Endothelial cell of umbilical vein (primary cell): ENCODE results near the gene GCAT. TPM values are rescaled to one million over a fixed set of nuclear protein-coding genes. Genes with fewer than 3 reads are reported as not detected.

ENCODE experiments used
- BruUV-seq: library from RNA; stranded (reverse); fragments of 400-500 nt; replicated peaks from 2 replicates; lab custom pipeline; 2021; lab: Mats Ljungman, UMichigan
- CTCF ChIA-PET: fragments of 300-600, 350-600 bp; sonication (Branson Sonifier 250); formaldehyde crosslinking; loops from one replicate; lab custom pipeline; 2021; ENCODE audit warnings: antibody characterized with exemption, inconsistent platforms; lab: Charles Lee
- POLR2A ChIA-PET: fragments of 300-600, 350-600 bp; sonication (Branson Sonifier 250); formaldehyde crosslinking; loops from one replicate; lab custom pipeline; 2021; ENCODE audit warnings: antibody characterized with exemption, inconsistent platforms; lab: Charles Lee
- DNase-seq: peaks from one replicate; pipeline ENCODE4 v3.0.0-alpha.2; 2011; ENCODE audit warnings: low read depth, low spot score
- FAIRE-seq: peaks from 2 replicates; lab custom pipeline; 2011; peaks lifted over from hg19 to GRCh38; lab: Jason Lieb, UNC
- H2AFZ ChIP-seq: 2 replicates; pipeline ENCODE4 v1.6.0; 2012; ENCODE audit warnings: low read depth, low read length, control low read depth, inconsistent platforms
- H3K27ac ChIP-seq: 2 replicates; pipeline ENCODE4 v1.5.1; 2011; ENCODE audit warnings: low read depth, mild to moderate bottlenecking, control low read depth, low read length, moderate library complexity; ENCODE audit not compliant: insufficient read depth
- H3K27me3 ChIP-seq, 2 experiments: 2 replicates each; pipeline versions ENCODE4 v1.6.0 to v1.6.1; 2011; ENCODE audit warnings: low read length in 2 of 2, mixed read lengths in 1 of 2; ENCODE audit not compliant: control insufficient read depth in 2 of 2, insufficient read depth in 2 of 2
- H3K36me3 ChIP-seq, 2 experiments: 2 replicates in 1 of 2; 3 replicates in 1 of 2; pipeline ENCODE4 v1.5.1; 2011; ENCODE audit warnings: low read length in 2 of 2, mild to moderate bottlenecking in 1 of 2, moderate library complexity in 1 of 2; ENCODE audit not compliant: control insufficient read depth in 2 of 2, insufficient read depth in 2 of 2; ENCODE audit errors: extremely low read depth in 1 of 2
- H3K4me1 ChIP-seq: 3 replicates; pipeline ENCODE4 v1.5.1; 2011; ENCODE audit warnings: mild to moderate bottlenecking, low read length; ENCODE audit not compliant: control insufficient read depth, insufficient read depth; ENCODE audit errors: extremely low read depth
- H3K4me2 ChIP-seq: 2 replicates; pipeline ENCODE4 v1.6.1; 2011; ENCODE audit warnings: low read length, control low read depth, mixed read lengths; ENCODE audit not compliant: insufficient read depth
- H3K4me3 ChIP-seq, 3 experiments: fragments of 200-600 bp in 1 of 3; sonication (generic), shearing (Covaris generic) in 1 of 3; replicated peaks in 1 of 3; 2 replicates each; pipeline ENCODE4 v1.5.1; 2011 to 2016; ENCODE audit warnings: control low read depth in 3 of 3, low read length in 3 of 3, mild to moderate bottlenecking in 2 of 3, inconsistent platforms in 1 of 3, low read depth in 1 of 3, moderate library complexity in 1 of 3; ENCODE audit not compliant: insufficient read depth in 1 of 3
- H3K79me2 ChIP-seq: 2 replicates; pipeline ENCODE4 v1.6.0; 2012; ENCODE audit warnings: low read length, inconsistent platforms; ENCODE audit not compliant: control insufficient read depth, insufficient read depth
- H3K9ac ChIP-seq: replicated peaks from 2 replicates; pipeline ENCODE3; 2011; ENCODE audit warnings: low read length, control low read depth; ENCODE audit not compliant: insufficient read depth; ENCODE audit errors: extremely low read depth
- H3K9me1 ChIP-seq: replicated peaks from 3 replicates; pipeline ENCODE4 v1.6.0; 2011; ENCODE audit warnings: mild to moderate bottlenecking, low read length; ENCODE audit not compliant: control insufficient read depth, insufficient read depth; ENCODE audit errors: extremely low read depth
- H3K9me3 ChIP-seq: replicated peaks from 2 replicates; pipeline ENCODE4 v1.5.1; 2012; ENCODE audit warnings: low read length, inconsistent platforms; ENCODE audit not compliant: control insufficient read depth, insufficient read depth
- H4K20me1 ChIP-seq: replicated peaks from 2 replicates; pipeline ENCODE3; 2011; ENCODE audit warnings: mild to moderate bottlenecking, low read length; ENCODE audit not compliant: control insufficient read depth, insufficient read depth; ENCODE audit errors: extremely low read depth
- EZH2 ChIP-seq: IDR thresholded peaks from 2 replicates; pipeline ENCODE4 v1.6.1; 2012; ENCODE audit warnings: borderline replicate concordance, low read depth, mild to moderate bottlenecking, moderate library complexity, low read length, inconsistent platforms; ENCODE audit not compliant: severe bottlenecking
- FOS ChIP-seq: IDR thresholded peaks from 2 replicates; pipeline ENCODE4 v1.6.1; 2011; ENCODE audit warnings: mild to moderate bottlenecking, low read length, moderate library complexity, borderline replicate concordance; ENCODE audit not compliant: insufficient read depth
- GATA2 ChIP-seq: IDR thresholded peaks from 2 replicates; pipeline ENCODE4 v1.7.0; 2011; ENCODE audit warnings: low read depth, mild to moderate bottlenecking, moderate library complexity, mixed read lengths, low read length; ENCODE audit not compliant: insufficient read length, insufficient read depth
- JUN ChIP-seq: IDR thresholded peaks from 2 replicates; pipeline ENCODE4 v1.6.1; 2011; ENCODE audit warnings: borderline replicate concordance, low read depth; ENCODE audit not compliant: insufficient read length, insufficient read depth
- MYC ChIP-seq: IDR thresholded peaks from one replicate; pipeline ENCODE4 v1.6.1; 2011; ENCODE audit warnings: mild to moderate bottlenecking, low read depth, low read length
- POLR2A ChIP-seq: IDR thresholded peaks from 2 replicates; pipeline ENCODE4 v1.6.1; 2012; ENCODE audit warnings: low read depth, mild to moderate bottlenecking, control low read depth, low read length
- POLR2AphosphoS5 ChIP-seq: IDR thresholded peaks from 2 replicates; pipeline ENCODE4 v1.6.1; 2012; ENCODE audit warnings: low read depth, mild to moderate bottlenecking, control low read depth, low read length, moderate library complexity; ENCODE audit not compliant: insufficient read depth
- dilution Hi-C: fragments of 300-500 bp; cut with MboI; formaldehyde crosslinking; loops from one replicate; pipeline ENCODE4 v1.15.0; 2019; ENCODE audit warnings: low sequenced_read_pairs; ENCODE audit not compliant: extremely low pct_ligation_motif_present
- intact Hi-C: fragments of 100-400 bp; cut with micrococcal nuclease; formaldehyde crosslinking; loops from one replicate; pipeline ENCODE4 v1.10.0; 2022
- polyA plus RNA-seq, 4 experiments: library from polyadenylated mRNA; depleted of rRNA in 3 of 4; stranded (reverse) in 3 of 4; unstranded in 1 of 4; fragments of >200 nt; gene quantifications; 2 replicates each; pipeline versions ENCODE4 v1.2.1 to v1.2.3, GENCODE V29; 2011 to 2012; ENCODE audit warnings: missing spikeins in 1 of 4
- total RNA-seq: library from RNA; stranded (reverse); gene quantifications from 2 replicates; pipeline ENCODE4 v1.2.3, GENCODE V29; 2021
- TF ChIP-seq, protein P1 (sequence below): IDR thresholded peaks from 2 replicates; pipeline ENCODE4 v1.6.1; 2011; ENCODE audit not compliant: insufficient read depth, insufficient read length
- TF ChIP-seq, protein P2 (sequence below), 2 donors: IDR thresholded peaks; 1 replicate in 1 of 2; 2 replicates in 1 of 2; pipeline ENCODE4 v1.5.1; 2011; ENCODE audit warnings: low read length in 2 of 2, mild to moderate bottlenecking in 2 of 2, moderate library complexity in 2 of 2, control low read depth in 1 of 2, inconsistent platforms in 1 of 2, low read depth in 1 of 2; ENCODE audit not compliant: insufficient read depth in 1 of 2; ENCODE audit errors: extremely low read depth in 1 of 2

The GCAT gene
- total and polyA plus RNA-seq, 2 donors (not counting 3 experiments of a cell fraction or from before 2014, with no cell fraction given): 19.7 TPM

DNA sequence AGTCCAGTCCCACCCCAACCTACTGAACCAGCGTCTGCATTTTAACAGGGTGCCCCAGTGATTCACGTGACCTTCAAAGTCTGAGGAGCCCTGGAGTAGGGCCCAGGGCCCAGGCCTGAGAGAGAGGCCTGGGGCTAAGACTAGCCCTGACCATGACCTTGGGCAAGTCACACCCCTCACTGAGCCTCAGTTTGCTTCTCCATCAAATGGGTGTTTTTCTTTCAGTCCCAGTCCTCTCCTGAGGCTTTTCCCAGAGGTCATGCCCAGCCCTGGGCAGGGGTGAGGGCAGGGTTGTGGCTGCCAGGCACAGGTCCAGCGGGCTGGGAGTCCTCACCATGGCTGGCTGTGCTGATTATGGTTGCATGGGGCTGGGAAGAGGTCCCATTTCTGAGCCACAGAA is 33.0 kb upstream of the GCAT start:
- Histone ChIP-seq H3K27me3 (no peaks in the 10 kb centered on the region), H3K9me3 (no peaks in the 10 kb centered on the region), H2AFZ (no peak overlapping the region), H3K4me1 (no peaks in the 10 kb centered on the region), H3K36me3 (peaks cover 5 to 31% of the 10 kb centered on the region in 2 experiments), H3K4me3 (no peak overlapping the region), H3K9ac (no peak overlapping the region), H3K27ac (no peak overlapping the region), H3K79me2 (no peaks in the 10 kb centered on the region), H3K9me1 (no peaks in the 10 kb centered on the region), H4K20me1 (no peaks in the 10 kb centered on the region), H3K4me2 (no peak overlapping the region)
- ChIA-PET CTCF (no interaction called here), POLR2A (no interaction called here)
- DNase-seq (no peak), FAIRE-seq (no peak)
- dilution Hi-C loops (no loop called here), intact Hi-C loops (no loop called here)
- no peak for TF ChIP-seq GATA2
- peak; percentile 32 for TF ChIP-seq POLR2A
- BruUV-seq: no TSS peak

DNA sequence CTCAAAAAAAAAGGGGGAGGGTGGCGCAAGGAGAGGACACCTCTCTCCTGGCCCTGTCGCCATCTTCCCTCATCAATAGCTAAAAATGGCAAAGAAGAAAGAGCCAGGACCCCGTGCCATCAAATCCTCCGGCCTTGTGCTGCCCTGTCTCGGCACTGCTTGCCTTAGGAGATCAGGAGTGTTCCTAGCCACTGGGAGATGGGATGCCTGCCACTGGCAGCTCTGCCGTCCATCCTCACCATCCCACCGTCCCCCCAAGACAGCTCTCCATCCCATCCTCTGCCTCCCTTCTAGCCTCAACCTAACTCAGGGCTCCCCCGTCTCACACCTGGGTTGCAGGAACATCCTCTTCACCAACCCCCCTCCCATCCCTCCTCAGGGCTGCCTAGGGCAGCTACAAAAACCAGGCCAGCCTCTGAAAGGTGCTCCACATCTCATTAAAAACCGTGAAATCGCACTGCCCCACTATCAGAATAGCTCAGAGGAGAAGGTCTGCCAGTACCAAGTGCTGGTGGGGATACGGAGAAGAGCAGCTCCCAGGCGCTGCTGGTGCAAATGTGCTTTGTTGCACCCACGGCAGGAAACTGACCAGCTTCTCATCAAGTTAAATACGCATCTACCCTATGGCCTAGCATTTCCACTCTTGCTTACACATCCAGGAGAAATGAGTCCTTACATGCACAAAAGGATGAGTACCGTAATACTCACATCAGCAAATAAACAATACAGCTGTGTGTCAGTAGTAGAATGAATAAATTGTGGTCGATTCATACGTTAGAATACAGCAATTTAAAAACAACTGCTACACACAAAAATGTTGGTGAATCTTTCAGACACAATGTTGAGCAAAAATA is 31.7 kb upstream of the GCAT start:
- Histone ChIP-seq H3K36me3 (peaks cover 3 to 29% of the 10 kb centered on the region in 2 experiments), H3K4me1 (no peaks in the 10 kb centered on the region), H3K9me1 (no peaks in the 10 kb centered on the region), H3K4me2 (no peak overlapping the region), H3K79me2 (no peaks in the 10 kb centered on the region), H3K9me3 (no peaks in the 10 kb centered on the region), H3K9ac (no peak overlapping the region), H3K4me3 (no peak overlapping the region), H3K27ac (no peak overlapping the region), H2AFZ (no peak overlapping the region), H4K20me1 (no peaks in the 10 kb centered on the region), H3K27me3 (no peaks in the 10 kb centered on the region)
- dilution Hi-C loops: no loop called here
- intact Hi-C loops: no loop called here
- BruUV-seq: no TSS peak
- DNase-seq: no peak
- TF ChIP-seq GATA2 (no peak), EZH2 (no peak), JUN (no peak), FOS (no peak), POLR2AphosphoS5 (no peak), MYC (no peak), POLR2A (no peak)
- TF ChIP-seq, protein P1, sequence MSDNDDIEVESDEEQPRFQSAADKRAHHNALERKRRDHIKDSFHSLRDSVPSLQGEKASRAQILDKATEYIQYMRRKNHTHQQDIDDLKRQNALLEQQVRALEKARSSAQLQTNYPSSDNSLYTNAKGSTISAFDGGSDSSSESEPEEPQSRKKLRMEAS: no peak
- TF ChIP-seq, protein P2, sequence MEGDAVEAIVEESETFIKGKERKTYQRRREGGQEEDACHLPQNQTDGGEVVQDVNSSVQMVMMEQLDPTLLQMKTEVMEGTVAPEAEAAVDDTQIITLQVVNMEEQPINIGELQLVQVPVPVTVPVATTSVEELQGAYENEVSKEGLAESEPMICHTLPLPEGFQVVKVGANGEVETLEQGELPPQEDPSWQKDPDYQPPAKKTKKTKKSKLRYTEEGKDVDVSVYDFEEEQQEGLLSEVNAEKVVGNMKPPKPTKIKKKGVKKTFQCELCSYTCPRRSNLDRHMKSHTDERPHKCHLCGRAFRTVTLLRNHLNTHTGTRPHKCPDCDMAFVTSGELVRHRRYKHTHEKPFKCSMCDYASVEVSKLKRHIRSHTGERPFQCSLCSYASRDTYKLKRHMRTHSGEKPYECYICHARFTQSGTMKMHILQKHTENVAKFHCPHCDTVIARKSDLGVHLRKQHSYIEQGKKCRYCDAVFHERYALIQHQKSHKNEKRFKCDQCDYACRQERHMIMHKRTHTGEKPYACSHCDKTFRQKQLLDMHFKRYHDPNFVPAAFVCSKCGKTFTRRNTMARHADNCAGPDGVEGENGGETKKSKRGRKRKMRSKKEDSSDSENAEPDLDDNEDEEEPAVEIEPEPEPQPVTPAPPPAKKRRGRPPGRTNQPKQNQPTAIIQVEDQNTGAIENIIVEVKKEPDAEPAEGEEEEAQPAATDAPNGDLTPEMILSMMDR (IDR thresholded peaks at IDR 0.05; ENCODE audit: extremely low read depth in 1 of 2, insufficient read depth in 1 of 2, low read depth in 1 of 2, low read length in 2 of 2): no peak
- CTCF ChIA-PET: interaction anchor here (1.0 to 1.6 kb wide), 2 partner anchors 8 to 133 kb away, joined by 4 read pairs; no protein-coding TSS in a partner anchor
- POLR2A ChIA-PET: no interaction called here
- no peak for FAIRE-seq
